ENCODE measurements around the gene FAM163B.

Gene FAM163B

GRCh38 chr9:133560944-133561343 is 48.2 kb downstream of the FAM163B start:
- no peak for TF ChIP-seq CTCF (conservative IDR thresholded peaks at IDR 0.05; ENCODE audit: low read depth)
- POLR2A ChIA-PET (ENCODE audit: low non-redundant PET) = no interaction called here
- DNase-seq (ENCODE audit: low spot score) = no peak
- CTCF ChIA-PET = interaction anchor here (0.6 to 1.2 kb wide), 3 partner anchors 28 to 154 kb away, joined by 3 to 5 read pairs (median 4); no protein-coding TSS in a partner anchor
- H3K27ac ChIP-seq = no peak overlapping the region

GRCh38 chr9:133560311-133560710 is 48.9 kb downstream of the FAM163B start:
- no peak for TF ChIP-seq CTCF (conservative IDR thresholded peaks at IDR 0.05; ENCODE audit: low read depth)
- POLR2A ChIA-PET (ENCODE audit: low non-redundant PET) = no interaction called here
- CTCF ChIA-PET = interaction anchor here (0.7 to 1.2 kb wide), 2 partner anchors 27 to 154 kb away, joined by 3 to 5 read pairs; no protein-coding TSS in a partner anchor
- no peak for DNase-seq (ENCODE audit: low spot score)
- no peak overlapping the region for H3K27ac ChIP-seq

- CTCF ChIA-PET = interaction anchor here (0.7 to 1.2 kb wide), 4 partner anchors 28 to 351 kb away, joined by 3 read pairs; no protein-coding TSS in a partner anchor
- POLR2A ChIA-PET (ENCODE audit: low non-redundant PET) = no interaction called here
- no peak overlapping the region for H3K27ac ChIP-seq
- peak; percentile 89 for DNase-seq (ENCODE audit: low spot score)
- no peak for TF ChIP-seq CTCF (conservative IDR thresholded peaks at IDR 0.05; ENCODE audit: low read depth)
These were observed 50.7 kb downstream of the FAM163B start for GRCh38 chr9:133558191-133559126.

- TF ChIP-seq CTCF (conservative IDR thresholded peaks at IDR 0.05; ENCODE audit: low read depth) = no peak
- no peak overlapping the region for H3K27ac ChIP-seq
These were observed 51.6 kb downstream of the FAM163B start for GRCh38 chr9:133557581-133557980.

GRCh38 chr9:133556354-133556753 is 52.8 kb downstream of the FAM163B start:
- no peak overlapping the region for H3K27ac ChIP-seq
- no peak for TF ChIP-seq CTCF (conservative IDR thresholded peaks at IDR 0.05; ENCODE audit: low read depth)
- no peak for DNase-seq (ENCODE audit: low spot score)
- ChIA-PET CTCF (no interaction called here), POLR2A (ENCODE audit: low non-redundant PET) (no interaction called here)

More at GRCh38 chr9:133557581-133557980, 51.6 kb downstream of the FAM163B start:
- ChIA-PET POLR2A (ENCODE audit: low non-redundant PET) (no interaction called here), CTCF (interaction anchor here (0.7 kb wide), 1 partner anchor 92 kb away, joined by 3 read pairs; no protein-coding TSS in a partner anchor)
- DNase-seq (ENCODE audit: low spot score) = no peak

- POLR2A ChIA-PET (ENCODE audit: low non-redundant PET) = no interaction called here
- no peak for DNase-seq (ENCODE audit: low spot score)
- H3K27ac ChIP-seq = no peak overlapping the region
- TF ChIP-seq CTCF (conservative IDR thresholded peaks at IDR 0.05; ENCODE audit: low read depth) = no peak
- CTCF ChIA-PET = no interaction called here
These were observed 54.5 kb downstream of the FAM163B start for GRCh38 chr9:133554729-133555128.

Measured in RWPE1 (cell line).